ENCODE data around the gene MEGF11.

DNA sequence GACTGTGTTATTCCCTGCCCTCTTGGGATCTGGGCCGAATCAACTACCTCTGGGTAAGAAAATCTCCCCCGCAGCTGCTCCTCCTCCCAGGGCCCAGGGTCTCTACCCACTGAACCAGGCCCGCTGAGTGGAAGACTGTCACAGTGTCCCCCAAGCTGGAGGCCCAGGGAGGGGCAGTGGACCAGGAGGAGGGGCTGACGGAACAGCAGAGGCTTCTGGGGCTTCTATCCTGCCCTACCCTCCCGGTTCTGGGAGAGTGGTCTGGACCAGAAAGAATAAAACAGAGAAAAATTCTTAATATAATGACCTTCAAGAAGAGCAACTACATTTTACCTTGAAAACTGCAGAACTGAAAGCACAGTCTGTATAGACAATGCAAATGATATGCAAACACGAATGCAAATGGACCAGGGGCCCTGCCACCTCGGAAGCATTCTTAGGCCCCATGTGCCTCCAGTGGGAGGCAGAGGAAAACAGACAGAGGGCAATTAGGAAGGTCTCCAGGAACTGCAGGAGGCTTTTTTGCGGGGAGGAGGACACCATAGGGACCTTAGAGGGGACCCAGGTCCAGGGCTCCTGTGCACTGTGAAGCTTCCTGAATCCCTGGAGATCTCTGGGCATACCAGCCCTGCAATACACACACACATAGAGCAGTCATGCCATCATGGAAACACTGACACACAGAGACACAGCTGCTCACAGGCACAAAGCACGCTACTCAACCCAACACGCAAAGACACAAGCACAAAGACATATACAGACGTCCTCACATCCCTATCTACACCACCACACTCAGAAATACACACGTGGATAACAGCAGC lies 12.3 kb downstream of the MEGF11 start:
- TF ChIP-seq EZH2 (IDR thresholded peaks at IDR 0.05): no peak
- no peak for TF ChIP-seq CTCF (IDR thresholded peaks at IDR 0.05)
- no peak for TF ChIP-seq EZH2phosphoT487 (IDR thresholded peaks at IDR 0.05)

Data from neural progenitor cell (in vitro differentiated cells).